A673 (cell line): ENCODE measurements around the gene TSPAN4.

Experiments used
- EZH2 ChIP-seq: fragments of 200-600 bp; sonication (generic); IDR thresholded peaks from 2 replicates; pipeline ENCODE4 v1.6.1; 2017; ENCODE audit warnings: borderline replicate concordance, low read depth, mild to moderate bottlenecking, mixed read lengths, antibody characterized with exemption, low read length; ENCODE audit not compliant: poor library complexity, severe bottlenecking
- TF ChIP-seq, protein P1 (sequence below): fragments of 300-800, 200-600 bp; sonication (generic); conservative IDR thresholded peaks from 2 replicates; pipeline ENCODE4 v1.5.1; 2017; ENCODE audit warnings: low read depth, mild to moderate bottlenecking, antibody characterized with exemption, low read length, moderate library complexity, mixed read lengths

DNA sequence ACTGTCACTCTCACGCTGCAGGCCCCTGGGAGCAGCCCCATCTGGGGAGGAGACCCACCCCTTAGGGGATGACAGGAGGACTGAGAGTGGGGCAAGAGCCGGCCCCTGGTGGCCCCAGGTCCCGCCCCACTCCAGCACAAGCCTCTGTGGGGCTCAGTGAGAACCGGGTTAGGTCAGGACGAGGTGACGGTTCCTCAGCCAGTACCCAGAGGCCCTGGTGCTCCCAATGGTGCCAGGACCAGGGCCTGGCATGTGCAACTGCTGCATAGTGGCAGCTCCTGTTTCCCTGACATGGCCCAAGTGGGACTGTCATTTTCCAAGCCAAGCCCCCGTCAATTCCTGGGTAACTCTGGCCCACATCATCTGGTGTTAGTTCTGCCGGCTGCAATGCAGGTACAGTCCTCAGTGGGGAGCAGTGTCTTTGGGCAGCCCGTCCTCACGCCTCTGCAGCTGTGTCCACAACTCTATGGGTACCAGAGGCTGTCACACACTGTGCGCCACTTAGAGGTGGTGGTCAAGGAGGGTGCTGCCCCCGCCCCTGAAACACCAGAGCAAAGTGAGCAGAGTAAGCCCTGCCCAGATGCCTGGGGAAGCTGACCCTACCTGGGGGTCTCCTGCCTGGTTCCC, 52.0 kb downstream of the TSPAN4 start:
- no peak for TF ChIP-seq EZH2
- TF ChIP-seq, protein P1, sequence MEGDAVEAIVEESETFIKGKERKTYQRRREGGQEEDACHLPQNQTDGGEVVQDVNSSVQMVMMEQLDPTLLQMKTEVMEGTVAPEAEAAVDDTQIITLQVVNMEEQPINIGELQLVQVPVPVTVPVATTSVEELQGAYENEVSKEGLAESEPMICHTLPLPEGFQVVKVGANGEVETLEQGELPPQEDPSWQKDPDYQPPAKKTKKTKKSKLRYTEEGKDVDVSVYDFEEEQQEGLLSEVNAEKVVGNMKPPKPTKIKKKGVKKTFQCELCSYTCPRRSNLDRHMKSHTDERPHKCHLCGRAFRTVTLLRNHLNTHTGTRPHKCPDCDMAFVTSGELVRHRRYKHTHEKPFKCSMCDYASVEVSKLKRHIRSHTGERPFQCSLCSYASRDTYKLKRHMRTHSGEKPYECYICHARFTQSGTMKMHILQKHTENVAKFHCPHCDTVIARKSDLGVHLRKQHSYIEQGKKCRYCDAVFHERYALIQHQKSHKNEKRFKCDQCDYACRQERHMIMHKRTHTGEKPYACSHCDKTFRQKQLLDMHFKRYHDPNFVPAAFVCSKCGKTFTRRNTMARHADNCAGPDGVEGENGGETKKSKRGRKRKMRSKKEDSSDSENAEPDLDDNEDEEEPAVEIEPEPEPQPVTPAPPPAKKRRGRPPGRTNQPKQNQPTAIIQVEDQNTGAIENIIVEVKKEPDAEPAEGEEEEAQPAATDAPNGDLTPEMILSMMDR: no peak
